CD4-positive, alpha-beta T cell treated with Interleukin-4 for 1 hour (primary cell): ENCODE measurements around the gene FAM168B.

Experiments used
- DNase-seq, 2 donors: peaks; one replicate each; pipeline ENCODE4 v3.0.0-alpha.2; 2020 to 2022

Gene FAM168B

DNA sequence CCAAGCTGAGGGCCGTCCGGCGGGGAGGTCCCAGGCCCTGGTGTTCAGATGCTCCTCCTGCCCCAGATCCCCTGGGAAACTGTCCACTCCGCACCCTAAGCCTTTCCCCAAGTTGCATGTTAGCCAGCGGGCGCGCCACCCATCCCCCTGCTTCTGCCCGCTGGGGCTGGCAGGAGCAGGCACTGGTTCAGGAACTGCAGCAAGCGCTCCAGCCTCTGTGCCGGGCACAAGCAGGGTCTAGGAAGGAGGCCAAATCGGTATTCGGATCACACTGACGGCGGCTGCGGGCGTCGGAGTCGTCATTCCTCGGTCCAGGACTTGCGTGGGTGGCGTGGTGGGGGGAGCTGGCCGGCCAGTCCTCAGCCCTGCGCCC is 53.7 kb downstream of the FAM168B start:
- no peak for DNase-seq

DNA sequence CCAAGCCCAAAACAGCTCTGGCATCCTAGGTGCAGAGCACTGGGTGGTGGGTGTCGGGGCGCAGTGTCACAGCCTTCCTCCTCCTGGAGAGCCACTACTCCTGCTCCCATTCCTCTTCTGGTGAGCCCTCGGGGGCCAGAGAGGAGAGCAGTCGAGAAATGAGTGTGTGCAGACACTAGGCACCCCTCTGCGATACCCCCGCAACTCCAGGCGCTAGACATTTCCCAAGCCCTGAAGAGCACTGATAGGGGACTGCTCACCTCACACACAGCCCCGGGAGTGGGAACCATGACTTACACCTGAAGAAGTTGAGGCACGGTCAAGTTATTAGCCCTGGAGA is 54.2 kb downstream of the FAM168B start:
- no peak for DNase-seq

DNA sequence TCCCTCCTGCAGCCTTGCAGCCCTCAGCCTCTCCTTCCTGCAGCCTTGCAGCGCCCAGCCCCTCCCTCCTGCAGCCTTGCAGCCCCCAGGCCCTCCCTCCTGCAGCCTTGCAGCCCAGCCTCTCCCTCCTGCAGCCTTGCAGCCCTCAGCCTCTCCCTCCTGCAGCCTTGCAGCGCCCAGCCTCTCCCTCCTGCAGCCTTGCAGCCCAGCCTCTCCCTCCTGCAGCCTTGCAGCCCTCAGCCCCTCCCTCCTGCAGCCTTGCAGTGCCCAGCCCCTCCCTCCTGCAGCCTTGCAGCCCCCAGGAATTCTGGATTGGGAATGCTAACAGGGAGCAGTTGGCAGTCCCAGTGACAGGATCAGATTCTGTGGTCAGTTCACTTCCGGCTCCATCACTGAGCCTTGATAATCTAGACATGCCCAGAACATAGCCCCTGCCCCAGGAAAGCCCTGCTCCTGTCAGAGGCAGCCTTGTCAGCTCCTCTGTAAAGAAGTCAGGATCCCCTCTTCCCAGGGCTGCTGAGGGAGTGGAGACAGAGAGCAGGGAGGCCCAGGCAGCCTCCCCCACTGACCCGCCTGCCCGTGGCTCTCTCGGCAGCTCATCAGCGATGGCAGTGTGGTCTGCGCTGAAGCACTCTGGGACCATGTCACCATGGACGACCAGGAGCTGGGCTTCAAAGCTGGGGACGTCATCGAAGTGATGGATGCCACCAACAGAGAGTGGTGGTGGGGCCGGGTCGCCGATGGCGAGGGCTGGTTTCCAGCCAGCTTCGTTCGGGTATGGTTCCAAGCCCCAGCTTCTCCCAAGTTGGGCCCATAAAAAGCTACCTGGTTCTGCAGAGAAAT is 54.8 kb downstream of the FAM168B start:
- no peak for DNase-seq

DNA sequence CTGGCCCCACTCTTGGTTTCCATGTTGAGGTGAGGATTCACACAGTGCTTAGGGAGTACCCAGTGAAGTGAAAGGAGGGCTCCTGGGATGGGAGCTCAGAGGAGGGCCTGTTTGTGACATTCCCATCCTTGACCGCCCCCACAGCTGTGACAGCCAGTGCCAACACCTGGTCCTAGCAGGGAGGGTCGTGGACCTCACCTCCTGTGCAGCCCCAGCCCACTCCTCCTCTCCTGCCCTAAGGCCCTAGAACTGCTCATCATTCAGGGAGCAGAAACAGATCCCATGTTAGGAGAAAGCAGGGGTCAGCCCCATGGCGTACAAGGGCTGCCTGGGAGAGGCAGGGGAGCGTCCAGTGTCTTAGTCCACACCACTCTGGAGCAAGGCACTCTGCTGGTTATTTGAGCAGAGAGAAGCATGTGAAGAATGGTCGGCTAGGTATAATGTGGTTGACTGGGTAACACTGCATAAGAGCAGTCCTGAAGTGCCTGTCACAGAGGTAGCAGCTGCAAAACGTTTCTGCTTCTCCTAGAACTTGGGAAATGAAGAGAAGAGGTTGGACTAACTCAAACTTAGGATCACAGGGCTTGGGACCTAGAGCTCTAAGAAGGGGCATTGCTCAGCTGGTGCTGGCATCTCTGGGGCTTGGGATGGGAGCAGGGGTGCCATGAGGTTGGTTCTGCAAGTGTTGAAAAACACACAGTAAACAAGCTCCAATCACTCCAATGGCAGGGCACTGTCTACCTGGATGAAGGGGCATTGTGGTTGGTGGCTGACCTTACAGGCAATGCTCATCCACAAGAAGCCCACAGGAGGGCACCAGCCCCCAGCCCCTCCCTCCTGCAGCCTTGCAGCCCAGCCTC is 55.6 kb downstream of the FAM168B start:
- DNase-seq = no peak

DNA sequence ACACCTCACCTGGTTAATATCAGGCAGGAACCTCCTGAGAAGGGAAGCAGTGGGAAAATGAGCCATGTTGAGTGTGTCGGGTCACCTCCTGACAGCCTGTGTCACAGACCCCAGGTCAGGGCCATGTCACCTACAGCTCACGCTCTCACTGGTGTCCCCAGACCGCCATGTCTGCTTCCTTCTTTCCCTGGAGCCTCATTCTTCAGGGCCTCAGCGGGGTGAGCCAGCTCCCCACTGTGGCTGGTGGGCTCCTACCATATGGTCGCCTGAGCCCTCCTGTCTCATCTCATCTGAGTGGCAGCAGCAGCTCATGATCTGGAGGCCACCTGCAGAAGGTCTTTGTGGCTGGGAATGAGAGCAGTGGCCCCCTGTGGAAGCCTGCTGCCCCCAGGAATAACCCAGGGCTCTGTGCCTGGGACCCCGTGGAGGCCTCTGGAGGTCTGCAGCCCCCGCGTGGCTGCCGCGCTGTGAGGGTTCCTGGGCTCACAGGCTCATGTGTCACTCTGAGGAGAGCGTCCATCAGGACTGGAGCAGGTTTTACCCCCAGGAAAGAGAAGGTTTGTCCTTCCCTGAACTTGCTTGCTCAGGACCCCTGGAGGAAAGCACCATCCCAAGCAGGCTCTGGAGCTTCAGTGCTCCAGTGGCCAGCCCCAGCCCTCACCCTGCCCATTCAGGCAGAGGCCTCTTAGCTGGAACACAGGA is 56.4 kb downstream of the FAM168B start:
- DNase-seq = no peak

DNA sequence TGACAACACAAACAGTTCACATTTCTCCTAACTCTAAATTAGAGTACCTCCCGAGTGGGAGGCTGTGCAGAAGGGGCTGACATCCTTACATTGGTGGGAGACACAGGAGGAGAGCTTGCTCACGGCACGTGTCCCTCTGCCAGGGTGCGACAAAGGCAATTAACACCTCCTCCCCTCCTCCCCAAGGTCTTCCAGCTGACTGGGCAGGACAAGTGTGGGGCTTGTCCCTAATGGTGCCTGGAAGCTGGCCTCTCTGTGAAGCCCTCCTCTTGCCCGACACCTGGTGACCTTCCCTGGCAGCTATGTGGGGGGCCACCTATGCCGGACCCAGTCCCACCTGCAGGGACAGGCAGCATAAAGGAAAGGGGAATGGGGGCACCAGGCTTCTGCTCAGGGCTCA is 57.0 kb downstream of the FAM168B start:
- DNase-seq = no peak

DNA sequence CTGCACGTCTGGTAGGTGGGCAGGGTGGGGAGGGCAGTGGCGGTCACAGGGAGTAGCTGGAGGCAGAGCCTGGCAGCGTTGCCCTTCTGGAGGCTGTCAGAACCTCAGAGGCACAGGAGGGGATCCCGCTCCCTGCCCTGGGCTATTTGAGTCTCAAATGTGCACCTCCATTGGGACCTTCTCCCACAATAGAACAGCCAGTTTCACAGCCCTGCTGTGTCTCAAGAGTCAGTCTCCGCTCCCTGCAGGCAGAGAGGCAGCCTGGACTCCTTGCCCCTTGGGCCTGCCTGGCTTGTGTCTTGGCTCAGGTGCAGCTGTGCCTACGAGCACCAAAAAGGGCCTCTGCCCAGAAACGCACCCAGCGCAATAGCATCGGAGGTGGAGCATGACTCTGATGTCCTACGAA is 57.4 kb downstream of the FAM168B start:
- no peak for DNase-seq

DNA sequence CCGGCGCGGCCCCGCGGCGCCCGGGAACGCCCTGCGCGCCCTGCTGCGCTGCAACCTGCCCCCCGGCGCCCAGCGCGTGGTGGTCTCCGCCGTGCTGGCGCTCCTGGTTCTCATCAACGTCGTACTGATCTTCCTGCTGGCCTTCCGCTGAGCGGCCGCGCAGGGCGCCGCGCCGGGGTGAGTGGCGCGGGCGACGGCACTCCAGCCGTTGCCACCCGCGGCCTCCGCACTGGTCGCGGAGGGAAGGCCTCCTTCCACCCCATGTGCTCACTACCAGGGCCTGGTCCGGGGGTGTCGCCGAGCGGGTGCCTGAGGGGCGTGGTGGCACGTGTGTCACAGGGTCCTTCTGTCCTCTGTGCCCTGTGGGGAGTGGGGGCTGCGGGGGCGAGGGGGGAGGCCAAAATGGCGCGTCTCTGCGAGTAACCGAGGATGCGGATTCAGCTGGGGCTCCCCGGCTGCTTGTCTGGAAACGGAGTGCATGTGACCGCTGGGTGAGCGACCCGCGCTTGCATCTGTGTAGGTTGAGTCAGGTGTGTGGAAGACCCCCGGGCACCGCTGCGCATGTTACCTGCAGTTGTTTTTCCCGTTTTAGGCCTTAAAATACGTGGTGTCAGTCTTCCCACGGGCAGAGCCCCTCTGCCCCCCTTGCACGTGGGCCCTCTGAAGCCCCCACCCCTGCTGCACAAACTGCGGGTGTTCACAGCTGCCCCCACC is 58.0 kb downstream of the FAM168B start:
- no peak for DNase-seq

DNA sequence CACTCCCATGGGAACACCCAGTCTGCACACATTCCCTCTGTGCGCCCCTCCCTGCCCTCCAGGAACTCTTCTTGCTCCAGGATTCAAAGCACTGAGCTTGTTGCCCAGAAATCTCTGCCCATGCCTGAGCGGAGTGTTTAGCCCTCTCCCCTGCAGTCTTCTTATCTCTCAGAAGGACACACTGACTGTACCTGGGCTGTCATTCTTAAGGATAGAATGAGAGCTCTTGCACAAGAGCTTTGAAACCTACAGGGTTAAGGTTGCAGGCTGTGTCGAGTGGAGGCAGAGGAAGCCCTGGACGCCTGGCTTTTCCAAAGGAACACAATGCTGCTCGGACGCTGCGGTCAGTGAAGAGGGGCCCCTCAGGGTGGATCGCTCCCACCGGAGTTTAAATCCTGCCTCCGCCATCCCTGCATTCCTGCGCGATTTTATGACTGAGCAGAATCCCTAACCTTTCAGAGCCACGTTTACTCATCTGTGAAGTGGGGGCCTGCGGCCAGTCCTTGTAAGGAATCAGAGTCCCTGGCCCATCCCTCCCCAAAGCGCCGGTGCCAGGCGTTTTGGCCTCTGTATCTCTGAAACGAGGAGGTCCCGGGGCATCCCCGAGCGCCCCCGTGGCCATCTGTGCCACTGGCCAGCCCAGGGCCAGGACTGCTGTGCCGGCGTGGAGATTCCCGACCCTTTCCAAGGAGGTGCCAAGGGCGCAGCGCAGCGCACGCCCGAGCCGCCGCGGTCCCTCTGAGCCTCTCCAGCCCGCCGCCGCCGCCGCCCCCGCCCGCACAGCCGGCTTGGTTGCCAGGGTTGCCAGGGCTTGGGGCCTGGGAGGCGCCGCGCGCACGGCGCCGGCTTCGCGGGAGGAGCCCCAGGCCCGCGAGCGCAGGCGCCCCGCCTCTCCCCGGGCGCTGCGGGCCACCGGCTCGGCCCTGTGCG is 58.9 kb downstream of the FAM168B start:
- no peak for DNase-seq

DNA sequence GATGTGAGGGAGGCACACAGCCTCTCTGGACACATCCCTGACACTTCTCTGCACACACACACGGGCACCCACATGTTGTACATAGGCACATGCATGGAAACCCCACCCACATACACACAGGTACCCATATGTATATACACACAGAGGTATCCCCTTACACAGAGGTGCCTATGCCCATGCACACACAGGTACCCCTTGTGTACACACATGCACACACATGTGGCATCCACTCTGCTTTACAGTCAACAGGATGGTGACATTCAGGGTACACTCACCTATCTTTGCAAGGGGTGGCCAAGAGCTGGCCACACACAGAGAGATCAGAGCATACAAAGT is 59.5 kb downstream of the FAM168B start:
- no peak for DNase-seq

DNA sequence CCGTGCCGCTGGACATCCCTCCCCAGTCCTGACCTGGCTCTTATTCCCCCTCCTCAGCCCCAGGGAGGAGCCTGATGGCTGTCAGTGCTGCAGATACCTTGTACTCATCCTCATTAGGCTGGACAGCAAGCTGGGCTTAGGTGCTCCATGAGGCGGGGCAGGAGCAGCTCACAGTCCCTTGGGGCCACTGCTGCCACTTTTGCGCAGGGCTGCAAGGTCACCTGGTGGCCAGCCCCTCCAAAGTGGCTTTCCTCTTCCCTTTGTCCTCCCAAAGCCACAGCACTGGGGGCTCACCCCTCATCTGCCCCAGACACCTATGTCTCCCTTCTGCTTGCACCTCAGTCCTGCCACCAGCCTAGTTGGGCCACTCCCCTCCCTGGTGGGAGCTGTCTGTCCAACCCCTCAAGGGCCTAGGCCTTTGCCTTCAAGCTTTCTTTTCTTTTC is 60.8 kb downstream of the FAM168B start:
- DNase-seq = no peak

DNA sequence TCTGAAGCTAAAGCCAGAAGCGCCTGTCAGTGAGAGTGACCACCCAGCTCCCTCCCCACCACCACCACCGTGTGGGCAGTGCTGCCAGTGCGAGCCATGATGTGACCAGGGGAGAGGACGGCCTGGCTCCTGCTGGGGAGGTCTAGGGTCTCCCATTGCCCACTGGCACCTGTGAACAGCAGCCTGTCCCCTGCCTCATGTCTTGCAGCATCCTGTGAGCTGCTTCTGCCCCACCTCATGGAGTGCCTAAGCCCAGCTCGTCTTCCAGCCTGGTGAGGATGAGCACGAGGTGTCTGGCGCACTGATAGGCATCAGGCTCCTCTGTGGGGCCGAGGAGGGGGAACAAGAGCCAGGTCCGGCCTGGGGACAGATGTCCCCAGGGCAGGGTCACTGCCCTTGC is 61.4 kb downstream of the FAM168B start:
- DNase-seq = no peak

DNA sequence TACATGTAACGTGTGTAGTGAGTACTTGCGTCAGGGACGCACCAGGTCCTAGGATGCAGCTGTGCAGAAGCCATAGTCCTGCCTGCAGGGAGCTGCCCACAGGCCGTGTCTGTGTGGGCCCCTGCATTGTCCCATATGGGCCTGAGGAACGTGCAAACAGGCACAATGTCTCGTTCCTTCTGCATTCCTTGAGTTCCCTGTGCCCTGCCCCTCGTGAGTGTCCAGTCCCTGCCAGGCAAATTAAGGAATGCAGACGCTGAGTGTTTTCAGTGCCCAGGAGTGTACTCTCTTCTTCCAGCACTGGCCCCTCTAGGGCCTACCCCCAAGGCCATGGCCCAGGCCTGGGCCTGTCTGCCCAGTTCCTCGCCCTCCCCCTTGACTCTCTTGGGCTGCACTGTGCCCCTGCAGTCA is 61.8 kb downstream of the FAM168B start:
- no peak for DNase-seq

DNA sequence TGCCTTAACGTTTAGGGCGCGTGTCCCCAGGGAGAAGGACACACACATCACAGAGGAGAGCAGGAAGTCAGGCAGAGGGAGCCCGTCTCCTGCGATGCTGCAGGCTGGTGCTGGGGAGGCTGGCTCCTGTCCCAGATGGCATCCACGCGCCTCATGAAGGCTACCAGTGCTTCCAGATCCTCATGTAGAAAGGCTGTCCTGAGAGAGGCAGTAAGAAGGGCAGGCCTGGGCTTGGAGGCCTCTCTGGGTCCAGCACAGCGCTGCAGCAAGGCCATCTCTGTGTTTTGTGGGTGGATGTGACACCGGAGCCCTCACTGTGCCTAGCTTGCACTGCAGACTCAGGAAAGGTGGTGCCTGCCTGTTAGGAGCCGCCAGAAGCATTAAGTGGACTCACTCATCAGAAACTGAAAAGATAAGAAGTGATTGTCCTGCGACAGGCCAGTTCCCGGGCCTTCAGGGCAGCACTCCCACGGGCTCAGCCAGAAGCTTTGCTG is 62.7 kb downstream of the FAM168B start:
- no peak for DNase-seq

DNA sequence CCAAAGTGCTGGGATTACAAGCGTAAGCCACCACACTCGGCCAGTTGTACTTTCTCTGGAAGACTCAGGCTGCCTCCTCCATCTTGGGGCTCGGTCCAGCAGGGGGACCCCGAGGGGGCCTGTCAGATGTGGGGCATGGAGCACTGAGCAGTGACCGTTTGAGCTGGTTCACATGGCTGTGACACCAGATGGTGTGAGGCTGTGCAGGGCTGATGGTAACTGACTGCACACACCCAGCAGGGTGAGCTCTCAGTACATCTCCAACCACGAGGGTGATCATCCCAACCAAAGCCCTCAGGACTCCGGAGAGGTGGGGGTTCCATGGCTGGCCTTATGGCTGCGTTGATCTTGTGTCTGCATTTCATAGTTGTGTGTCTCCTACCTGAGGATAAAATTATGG is 63.4 kb downstream of the FAM168B start:
- no peak for DNase-seq

DNA sequence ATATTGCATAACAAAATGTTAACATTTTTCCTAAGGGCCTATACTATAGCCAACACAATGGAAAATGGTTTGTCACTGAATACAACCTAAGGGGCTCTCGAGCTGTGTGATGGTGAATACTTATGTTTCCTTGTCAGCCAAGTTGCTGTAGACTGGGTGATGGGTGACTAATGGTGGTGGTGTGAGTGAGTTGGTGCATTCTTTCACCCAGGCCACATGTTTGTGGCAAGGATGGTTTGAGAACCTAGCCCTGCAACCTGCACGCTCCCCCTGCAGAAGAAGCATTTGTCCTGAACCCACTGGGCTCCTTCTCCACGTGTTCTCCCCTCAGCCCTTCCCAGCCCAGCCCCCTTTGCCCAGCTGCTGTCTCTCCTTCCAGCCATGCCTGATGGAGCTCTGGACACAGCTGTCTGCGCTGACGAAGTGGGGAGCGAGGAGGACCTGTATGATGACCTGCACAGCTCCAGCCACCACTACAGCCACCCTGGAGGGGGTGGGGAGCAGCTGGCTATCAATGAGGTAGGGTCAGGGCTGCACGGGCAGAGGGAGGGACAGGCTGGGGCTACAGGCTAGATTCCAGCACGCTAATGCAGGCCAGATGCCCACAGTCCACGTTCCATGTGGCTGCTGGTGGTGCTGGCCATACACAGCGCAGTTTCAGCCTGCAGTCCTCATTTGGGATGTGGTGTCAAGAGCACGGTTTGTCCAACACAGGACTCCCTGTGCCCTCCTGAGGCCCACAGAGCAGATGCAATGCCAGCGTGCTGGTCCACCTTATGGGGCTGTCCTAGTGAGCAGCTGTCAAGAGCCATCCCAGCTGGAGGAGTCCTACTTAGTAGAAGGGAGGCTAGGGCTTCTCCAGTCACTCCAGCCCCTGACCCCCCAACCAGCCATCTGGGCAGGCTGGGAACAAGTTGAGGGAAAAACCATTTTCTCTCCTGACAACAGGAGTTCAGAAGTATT is 65.4 kb downstream of the FAM168B start:
- DNase-seq = no peak

DNA sequence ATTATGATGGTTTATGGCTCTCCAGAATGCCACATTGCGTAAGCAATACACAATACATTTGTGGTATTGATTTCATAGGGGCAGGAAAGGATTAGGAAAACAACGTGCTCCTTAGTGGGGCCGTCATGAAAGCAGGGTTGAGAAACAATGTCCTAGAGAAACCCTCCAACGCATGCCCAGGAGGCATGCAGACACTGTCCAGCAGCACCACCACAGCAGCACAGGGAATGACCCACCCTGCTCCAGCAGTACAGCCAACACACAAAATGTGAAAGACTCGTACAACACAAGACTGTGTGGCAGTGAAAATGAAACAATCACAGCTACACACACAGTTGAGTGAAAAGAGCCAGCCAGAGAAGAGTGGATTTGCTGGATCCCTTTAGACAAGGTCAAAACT is 66.3 kb downstream of the FAM168B start:
- no peak for DNase-seq

DNA sequence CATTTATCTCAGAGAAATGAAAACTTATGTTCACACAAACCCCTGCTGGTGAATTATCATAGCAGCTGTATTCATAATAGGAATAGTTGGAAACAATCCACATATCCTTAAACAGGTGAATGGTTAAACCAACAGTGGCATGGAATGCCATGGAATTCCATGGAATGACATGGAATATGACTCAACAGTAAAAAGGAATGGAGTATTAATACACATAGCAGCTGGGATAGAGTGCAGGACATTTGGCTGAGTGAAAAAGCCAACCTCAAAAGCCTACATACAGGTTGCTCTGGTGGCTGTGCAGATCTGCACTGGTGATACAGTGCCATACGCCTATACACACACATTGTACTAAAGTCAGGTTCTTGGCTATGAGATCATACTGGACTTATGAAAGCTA is 69.5 kb downstream of the FAM168B start:
- no peak for DNase-seq

DNA sequence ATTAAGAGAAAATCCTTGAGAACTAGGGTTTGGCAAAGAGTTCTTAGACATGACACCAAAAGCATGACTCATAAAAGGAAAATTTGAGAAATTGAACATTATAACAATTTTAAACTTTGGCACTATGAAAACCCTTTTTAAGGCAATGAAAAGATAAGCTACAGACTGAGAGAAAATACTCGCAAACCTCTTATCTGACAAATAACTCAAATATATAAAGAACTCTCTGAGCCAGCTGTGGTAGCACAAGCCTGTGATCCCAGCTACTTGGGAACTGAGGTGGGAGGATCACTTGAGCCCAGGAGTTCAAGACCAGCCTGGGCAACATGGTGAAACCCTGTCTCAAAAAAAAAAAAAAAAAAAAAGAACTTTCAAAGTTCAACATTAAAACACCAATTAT is 70.5 kb downstream of the FAM168B start:
- no peak for DNase-seq
